Lower leg skin (tissue), 3 donors: ENCODE data around the gene CCDC81.
"Not testable (repeated sequence)": the region's sequence is repeated elsewhere in the genome, so short reads cannot be mapped to it uniquely, and the experiment has no call there.

Experiments used
- CTCF ChIP-seq, 3 donors: fragments of 450-650 bp; IDR thresholded peaks; one replicate each; pipeline ENCODE4 v1.5.1; 2016; ENCODE audit warnings: antibody characterized with exemption in 3 of 3, mild to moderate bottlenecking in 3 of 3, moderate library complexity in 2 of 3
- POLR2A ChIP-seq, 2 donors: fragments of 450-650 bp; IDR thresholded peaks; one replicate each; pipeline ENCODE4 v1.6.1; 2016 to 2017; ENCODE audit warnings: antibody characterized with exemption in 2 of 2, mild to moderate bottlenecking in 1 of 2, moderate library complexity in 1 of 2

GRCh38 chr11:86423488-86423887, 48.8 kb downstream of the CCDC81 start:
- TF ChIP-seq CTCF, POLR2A (IDR thresholded peaks at IDR 0.05): not testable (repeated sequence)
